ENCODE data around the gene MIGA2.

GRCh38 chr9:129075996-129076639, 39.7 kb downstream of the MIGA2 start:
- TF ChIP-seq EZH2 (IDR thresholded peaks at IDR 0.05): no peak
- no peak for TF ChIP-seq POLR2AphosphoS5 (IDR thresholded peaks at IDR 0.05; ENCODE audit: borderline replicate concordance, low read depth, low read length)

All from SK-N-MC (cell line).